Breast epithelium (tissue), 3 donors: Measurements from ENCODE around the gene DMRT3.

ENCODE experiments used
- CTCF ChIP-seq, 3 donors: fragments of 450-650 bp; IDR thresholded peaks; one replicate each; pipeline ENCODE4 v1.5.1; 2016 to 2017; ENCODE audit warnings: antibody characterized with exemption in 3 of 3, mild to moderate bottlenecking in 3 of 3, moderate library complexity in 3 of 3
- POLR2AphosphoS5 ChIP-seq, 3 donors: sonication (generic); formaldehyde crosslinking; IDR thresholded peaks; one replicate each; pipeline ENCODE4 v1.6.1; 2017; ENCODE audit warnings: antibody characterized with exemption in 3 of 3

GRCh38 chr9:928363-929042 is 48.0 kb upstream of the DMRT3 start:
- TF ChIP-seq CTCF (IDR thresholded peaks at IDR 0.05) (no peak), POLR2AphosphoS5 (IDR thresholded peaks at IDR 0.05) (no peak)
